SU-DHL-6 (cell line): ENCODE results near the gene MPI.

ENCODE experiments used
- H2AFZ ChIP-seq: fragments of 200-600 bp; sonication (generic); 2 replicates; pipeline ENCODE4 v1.6.1; 2014; ENCODE audit warnings: low read depth, mild to moderate bottlenecking, moderate library complexity, mixed read lengths, antibody characterized with exemption, low read length; ENCODE audit not compliant: severe bottlenecking
- H3F3A ChIP-seq: fragments of 200-600 bp; shearing (Covaris generic); 2 replicates; pipeline ENCODE4 v1.6.0; 2016; ENCODE audit warnings: antibody characterized with exemption, mild to moderate bottlenecking; ENCODE audit not compliant: insufficient read depth
- H3K27ac ChIP-seq: fragments of 200-600 bp; sonication (generic); 2 replicates; pipeline ENCODE4 v1.5.1; 2016; ENCODE audit warnings: low read depth, mild to moderate bottlenecking, low read length, moderate library complexity, mixed read lengths
- H3K27me3 ChIP-seq: fragments of 200-600 bp; sonication (generic), shearing (Covaris generic); 2 replicates; pipeline ENCODE4 v1.6.0; 2014; ENCODE audit warnings: mild to moderate bottlenecking, low read length
- H3K36me3 ChIP-seq: fragments of 200-600 bp; sonication (generic); 2 replicates; pipeline ENCODE4 v1.6.1; 2014; ENCODE audit warnings: mild to moderate bottlenecking, low read length, mixed read lengths
- H3K4me2 ChIP-seq: fragments of 300-600, 200-600 bp; shearing (Covaris generic), sonication (generic); 2 replicates; pipeline ENCODE4 v1.6.0; 2014; ENCODE audit warnings: low read length, low read depth, mild to moderate bottlenecking; ENCODE audit not compliant: poor library complexity, severe bottlenecking
- H3K4me3 ChIP-seq: fragments of 200-600 bp; sonication (generic); 2 replicates; pipeline ENCODE4 v1.5.1; 2014; ENCODE audit warnings: antibody characterized with exemption, low read length, mild to moderate bottlenecking, mixed read lengths; ENCODE audit not compliant: insufficient read depth, poor library complexity, severe bottlenecking
- H3K79me2 ChIP-seq: fragments of 200-600 bp; sonication (generic); 2 replicates; pipeline ENCODE4 v1.6.1; 2014; ENCODE audit warnings: mild to moderate bottlenecking, low read length, moderate library complexity; ENCODE audit not compliant: insufficient read depth
- H3K9ac ChIP-seq: fragments of 200-600 bp; sonication (generic); 2 replicates; pipeline ENCODE4 v1.7.0; 2014; ENCODE audit warnings: mild to moderate bottlenecking, low read length
- H3K9me2 ChIP-seq: fragments of 200-600 bp; sonication (generic); replicated peaks from 2 replicates; pipeline ENCODE4 v1.6.1; 2014; ENCODE audit warnings: low read length; ENCODE audit not compliant: insufficient read depth
- H3K9me3 ChIP-seq: fragments of 200-600 bp; sonication (generic); 2 replicates; pipeline ENCODE4 v1.6.1; 2014; ENCODE audit warnings: low read length, mixed read lengths; ENCODE audit not compliant: insufficient read depth
- H4K20me1 ChIP-seq: fragments of 200-600 bp; sonication (generic); 2 replicates; pipeline ENCODE4 v1.6.1; 2014; ENCODE audit warnings: low read depth, mild to moderate bottlenecking, antibody characterized with exemption, low read length, moderate library complexity, mixed read lengths
- EZH2phosphoT487 ChIP-seq: fragments of 200-600 bp; sonication (generic), shearing (Covaris generic); conservative IDR thresholded peaks from 2 replicates; pipeline ENCODE4 v1.6.1; 2018; ENCODE audit warnings: mild to moderate bottlenecking, antibody characterized with exemption, low read length, moderate library complexity, mixed read lengths
- TF ChIP-seq, protein P1 (sequence below): fragments of 200-600 bp; sonication (generic); IDR thresholded peaks from one replicate; pipeline ENCODE4 v1.5.1; 2017; ENCODE audit warnings: antibody characterized with exemption, mild to moderate bottlenecking, low read length, moderate library complexity; ENCODE audit not compliant: insufficient read depth, poor library complexity, severe bottlenecking

MPI gene

DNA sequence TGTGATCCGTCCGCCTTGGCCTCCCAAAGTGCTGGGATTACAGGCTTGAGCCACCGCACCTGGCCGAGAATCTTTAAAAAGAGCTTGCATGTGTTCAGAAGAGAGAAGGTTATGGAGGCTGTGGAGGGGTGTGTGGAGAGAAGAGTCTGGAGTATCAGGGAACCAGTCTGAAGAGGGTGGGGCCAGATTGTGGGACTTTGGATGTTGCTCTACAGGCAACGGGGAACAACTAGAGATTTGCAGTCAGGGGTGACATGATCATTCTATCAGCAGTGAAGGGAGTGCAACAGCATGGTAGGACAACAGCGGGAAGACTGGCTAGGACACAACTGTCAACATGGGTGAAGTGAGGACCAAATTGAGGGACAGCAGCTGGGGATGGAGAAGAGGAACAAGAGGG lies 25.5 kb upstream of the MPI start:
- no peak overlapping the region for H2AFZ ChIP-seq
- no peak for TF ChIP-seq EZH2phosphoT487
- TF ChIP-seq, protein P1, sequence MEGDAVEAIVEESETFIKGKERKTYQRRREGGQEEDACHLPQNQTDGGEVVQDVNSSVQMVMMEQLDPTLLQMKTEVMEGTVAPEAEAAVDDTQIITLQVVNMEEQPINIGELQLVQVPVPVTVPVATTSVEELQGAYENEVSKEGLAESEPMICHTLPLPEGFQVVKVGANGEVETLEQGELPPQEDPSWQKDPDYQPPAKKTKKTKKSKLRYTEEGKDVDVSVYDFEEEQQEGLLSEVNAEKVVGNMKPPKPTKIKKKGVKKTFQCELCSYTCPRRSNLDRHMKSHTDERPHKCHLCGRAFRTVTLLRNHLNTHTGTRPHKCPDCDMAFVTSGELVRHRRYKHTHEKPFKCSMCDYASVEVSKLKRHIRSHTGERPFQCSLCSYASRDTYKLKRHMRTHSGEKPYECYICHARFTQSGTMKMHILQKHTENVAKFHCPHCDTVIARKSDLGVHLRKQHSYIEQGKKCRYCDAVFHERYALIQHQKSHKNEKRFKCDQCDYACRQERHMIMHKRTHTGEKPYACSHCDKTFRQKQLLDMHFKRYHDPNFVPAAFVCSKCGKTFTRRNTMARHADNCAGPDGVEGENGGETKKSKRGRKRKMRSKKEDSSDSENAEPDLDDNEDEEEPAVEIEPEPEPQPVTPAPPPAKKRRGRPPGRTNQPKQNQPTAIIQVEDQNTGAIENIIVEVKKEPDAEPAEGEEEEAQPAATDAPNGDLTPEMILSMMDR: no peak
- no peaks in the 10 kb centered on the region for H3K9me3 ChIP-seq
- H4K20me1 ChIP-seq: no peaks in the 10 kb centered on the region; the same call in 1 of the 2 replicates
- H3K79me2 ChIP-seq: peaks cover 79% of the 10 kb centered on the region
- no peak overlapping the region for H3K4me2 ChIP-seq
- no peak overlapping the region for H3K27ac ChIP-seq
- H3K9me2 ChIP-seq: no peaks in the 10 kb centered on the region
- no peaks in the 10 kb centered on the region for H3F3A ChIP-seq
- no peak overlapping the region for H3K9ac ChIP-seq
- no peak overlapping the region for H3K4me3 ChIP-seq
- no peaks in the 10 kb centered on the region for H3K27me3 ChIP-seq
- peaks cover 6% of the 10 kb centered on the region; the same call in 1 of the 2 replicates for H3K36me3 ChIP-seq

DNA sequence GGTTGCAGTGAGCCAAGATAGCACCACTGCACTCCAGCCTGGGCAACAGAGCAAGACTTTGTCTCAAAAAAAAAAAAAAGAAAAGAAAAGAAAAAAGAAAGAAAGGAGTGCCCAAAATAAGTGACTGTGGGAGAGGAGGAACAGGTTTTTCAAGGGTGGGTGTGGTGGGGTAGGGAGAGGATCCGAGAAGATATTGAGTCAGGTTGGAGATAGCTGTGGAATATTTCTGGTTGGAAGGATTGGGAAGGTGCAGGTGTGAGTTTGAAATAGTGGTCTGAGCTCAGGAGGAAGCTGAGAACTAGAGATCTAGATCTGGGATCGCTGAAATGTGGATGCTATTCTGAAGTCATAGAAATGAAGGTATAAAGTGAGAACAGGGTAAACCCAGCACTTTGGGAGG lies 24.5 kb upstream of the MPI start:
- H3K27ac ChIP-seq: no peak overlapping the region
- no peak overlapping the region for H3K4me2 ChIP-seq
- H3K36me3 ChIP-seq: peaks cover 6% of the 10 kb centered on the region; the same call in 1 of the 2 replicates
- no peaks in the 10 kb centered on the region; the same call in 1 of the 2 replicates for H4K20me1 ChIP-seq
- H2AFZ ChIP-seq: no peak overlapping the region
- peaks cover 79% of the 10 kb centered on the region for H3K79me2 ChIP-seq
- no peaks in the 10 kb centered on the region for H3K9me2 ChIP-seq
- H3K9me3 ChIP-seq: no peaks in the 10 kb centered on the region
- TF ChIP-seq, protein P1: no peak
- TF ChIP-seq EZH2phosphoT487: no peak
- no peak overlapping the region for H3K4me3 ChIP-seq
- no peaks in the 10 kb centered on the region for H3K27me3 ChIP-seq
- H3F3A ChIP-seq: peaks cover 2% of the 10 kb centered on the region
- H3K9ac ChIP-seq: no peak overlapping the region

DNA sequence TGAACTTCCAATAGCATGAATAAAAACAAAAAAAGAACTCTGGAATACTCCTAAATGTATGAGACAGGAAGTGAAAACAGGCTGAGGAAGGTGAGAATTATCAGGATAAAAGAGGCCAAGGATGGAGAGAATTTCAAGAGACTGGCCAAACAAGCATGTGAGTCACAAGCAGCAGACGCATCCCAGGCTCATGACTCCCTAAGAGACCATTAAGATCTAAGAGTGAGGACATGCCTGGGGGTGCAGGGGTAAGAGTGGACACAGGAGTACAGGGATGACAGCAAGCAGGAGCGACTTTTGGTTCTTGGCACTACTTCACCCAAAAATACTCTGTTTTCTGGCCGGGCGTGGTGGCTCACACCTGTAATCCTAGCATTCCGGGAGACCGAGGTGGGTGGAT lies 23.8 kb upstream of the MPI start:
- Histone ChIP-seq H3K9me3 (no peaks in the 10 kb centered on the region), H3K27me3 (no peaks in the 10 kb centered on the region), H2AFZ (no peak overlapping the region), H3K9ac (no peak overlapping the region), H3F3A (peaks cover 9% of the 10 kb centered on the region), H3K79me2 (peaks cover 85% of the 10 kb centered on the region), H3K36me3 (peaks cover 6% of the 10 kb centered on the region; the same call in 1 of the 2 replicates), H4K20me1 (peaks cover 3% of the 10 kb centered on the region; the same call in 1 of the 2 replicates), H3K9me2 (no peaks in the 10 kb centered on the region), H3K27ac (no peak overlapping the region), H3K4me3 (no peak overlapping the region), H3K4me2 (no peak overlapping the region)
- TF ChIP-seq, protein P1: no peak
- TF ChIP-seq EZH2phosphoT487: no peak
